Body of pancreas (tissue), 4 donors: ENCODE results near the gene RRN3. TPM values are rescaled to one million over a fixed set of nuclear protein-coding genes. Genes with fewer than 3 reads are reported as not detected.
"Not testable (repeated sequence)": the region's sequence is repeated elsewhere in the genome, so short reads cannot be mapped to it uniquely, and the experiment has no call there.

Experiments used
- ATAC-seq: fragments of 150-250 bp; one replicate; pipeline ENCODE4 v1.9.1; 2016
- DNase-seq, 4 donors: peaks; one replicate each; pipeline ENCODE4 v3.0.0-alpha.2; 2019
- H3K27ac ChIP-seq, 4 donors: fragments of 200-600 bp; sonication (generic); 1 replicate in 3 of 4; 2 replicates in 1 of 4; pipeline versions ENCODE4 v1.5.1 to v1.6.1; 2016 to 2019; ENCODE audit warnings: mild to moderate bottlenecking in 1 of 4, mixed read lengths in 1 of 4, moderate library complexity in 1 of 4
- H3K27me3 ChIP-seq, 2 donors: fragments of 200-600 bp; sonication (generic); one replicate each; pipeline ENCODE4 v1.6.0; 2016; ENCODE audit warnings: mild to moderate bottlenecking in 1 of 2
- H3K36me3 ChIP-seq, 2 donors: fragments of 200-600 bp; sonication (generic); replicated peaks in 1 of 2; 2 replicates each; pipeline ENCODE4 v1.5.1; 2016; ENCODE audit warnings: low read depth in 2 of 2; ENCODE audit not compliant: insufficient read depth in 1 of 2
- H3K4me1 ChIP-seq: fragments of 200-600 bp; sonication (generic); one replicate; pipeline ENCODE4 v1.6.0; 2016
- H3K4me3 ChIP-seq, 2 donors: fragments of 200-600 bp; sonication (generic); 1 replicate in 1 of 2; 2 replicates in 1 of 2; pipeline ENCODE4 v1.5.1; 2016 to 2019
- H3K9me3 ChIP-seq, 3 donors: fragments of 200-600 bp; sonication (generic); 1 replicate in 2 of 3; 2 replicates in 1 of 3; pipeline ENCODE4 v1.5.1; 2016
- CTCF ChIP-seq, 7 experiments: fragments of 450-650 bp in 4 of 7; fragments of 200-600 bp in 3 of 7; sonication (generic) in 3 of 7; IDR thresholded peaks; one replicate each; pipeline ENCODE4 v1.5.1; 2016 to 2019; ENCODE audit warnings: antibody characterized with exemption in 7 of 7
- POLR2A ChIP-seq, 3 donors: fragments of 450-650 bp; IDR thresholded peaks; one replicate each; pipeline ENCODE4 v1.6.1; 2016; ENCODE audit warnings: antibody characterized with exemption in 3 of 3, mild to moderate bottlenecking in 2 of 3
- WGBS, 2 donors: methylation state at CpG; one replicate each; pipeline ENCODE4 v1.1.5; 2017; 5-methylcytosine and 5-hydroxymethylcytosine counted together
- intact Hi-C: fragments of 100-400 bp; cut with DNase I; formaldehyde crosslinking; loops from one replicate; pipeline ENCODE4 v1.15.1; 2023
- total RNA-seq, 2 donors: library from RNA; depleted of rRNA; stranded (reverse); fragments of >200 nt; gene quantifications; one replicate each; pipeline ENCODE4 v1.1.0, GENCODE V29; 2016

RRN3 gene
- total RNA-seq, 2 donors from 2014 or later = 12.2 to 12.5 TPM

GRCh38 chr16:15062085-15062810 lies 31.8 kb downstream of the RRN3 start:
- DNase-seq, H3K9me3 ChIP-seq, H3K4me3 ChIP-seq, H3K27ac ChIP-seq, H3K27me3 ChIP-seq, intact Hi-C loops, ATAC-seq: not testable (repeated sequence)
- Histone ChIP-seq H3K36me3 (peaks cover 0 to 17% of the 10 kb centered on the region in 2 donors), H3K4me1 (peaks cover 13% of the 10 kb centered on the region)
- WGBS, 2 donors = 86 to 94% methylated on average over 8 of the region's 8 CpGs

GRCh38 chr16:15059324-15059723 lies 34.7 kb downstream of the RRN3 start:
- ATAC-seq = no peak
- intact Hi-C loops = no loop called here
- no peak overlapping the region for H3K27ac ChIP-seq
- H3K27me3 ChIP-seq = no peaks in the 10 kb centered on the region
- peaks cover 28% of the 10 kb centered on the region for H3K4me1 ChIP-seq
- H3K4me3 ChIP-seq = no peak overlapping the region
- DNase-seq = no peak
- TF ChIP-seq CTCF (IDR thresholded peaks at IDR 0.05) = no peak
- TF ChIP-seq POLR2A (IDR thresholded peaks at IDR 0.05) = no peak
- 64 to 67% methylated on average over 3 of the region's 3 CpGs for WGBS, 2 donors
- no peaks in the 10 kb centered on the region for H3K9me3 ChIP-seq
- H3K36me3 ChIP-seq = peaks cover 0 to 12% of the 10 kb centered on the region in 2 donors

GRCh38 chr16:15057681-15058417 lies 36.2 kb downstream of the RRN3 start:
- Histone ChIP-seq H3K27me3 (no peaks in the 10 kb centered on the region), H3K36me3 (peaks cover 0 to 8% of the 10 kb centered on the region in 2 donors), H3K4me1 (peaks cover 28% of the 10 kb centered on the region), H3K4me3 (no peak overlapping the region), H3K27ac (peak overlapping the region in 3 of 4 donors; percentile 31 to 56 (median 33)), H3K9me3 (no peaks in the 10 kb centered on the region)
- TF ChIP-seq CTCF (IDR thresholded peaks at IDR 0.05) = no peak
- no peak for TF ChIP-seq POLR2A (IDR thresholded peaks at IDR 0.05)
- ATAC-seq (no peak), DNase-seq (no peak)
- intact Hi-C loops = no loop called here
- WGBS, 2 donors = 22 to 45% methylated on average over 3 to 7 of the region's 7 CpGs

- Histone ChIP-seq H3K9me3 (no peaks in the 10 kb centered on the region), H3K4me1 (peaks cover 28% of the 10 kb centered on the region), H3K27me3 (no peaks in the 10 kb centered on the region), H3K4me3 (peak overlapping the region; percentile 61 to 63), H3K27ac (peak overlapping the region; percentile 20 to 76 (median 50)), H3K36me3 (no peaks in the 10 kb centered on the region)
- WGBS, 2 donors = 5 to 6% methylated on average over 25 to 50 of the region's 81 CpGs
- peak; percentile 30 for ATAC-seq
- TF ChIP-seq POLR2A (IDR thresholded peaks at IDR 0.05) (peak in 1 of 3 donors; percentile 10), CTCF (IDR thresholded peaks at IDR 0.05) (peak in 1 of 7 experiments; percentile 4)
- intact Hi-C loops = no loop called here
- peak in 3 of 4 donors; percentile 45 to 58 (median 49) for DNase-seq
Measured at GRCh38 chr16:15055141-15056053, 38.7 kb downstream of the RRN3 start.
